GM18498 (cell line): ENCODE results near the gene ARHGEF10L.
A peak's percentile ranks its signal among the peaks of the same experiment; 100 is the strongest.
"Not testable (repeated sequence)": the region's sequence is repeated elsewhere in the genome, so short reads cannot be mapped to it uniquely, and the experiment has no call there.

ENCODE experiments used
- ATAC-seq: cut with Tn5 transposase; IDR thresholded peaks from one replicate; pipeline ENCODE4 v1.9.1; 2021; ENCODE audit warnings: mild to moderate bottlenecking, moderate library complexity; ENCODE audit not compliant: unreplicated experiment

Gene ARHGEF10L

GRCh38 chr1:17539477-17540254 is at the start of gene ARHGEF10L:
Gene ARHGEF10L, plus strand, starts transcription at chr1:17539698. Its CDS starts 40,898 bp downstream, at chr1:17580596.
- ATAC-seq = no peak

- not testable (repeated sequence) for ATAC-seq
These were observed 49.6 kb upstream of the ARHGEF10L start for GRCh38 chr1:17489768-17490417.

GRCh38 chr1:17490667-17491066 is 48.8 kb upstream of the ARHGEF10L start:
- ATAC-seq = not testable (repeated sequence)

GRCh38 chr1:17494114-17494729 is 45.3 kb upstream of the ARHGEF10L start:
- peak; percentile 53 for ATAC-seq

- no peak for ATAC-seq
These were observed 43.1 kb upstream of the ARHGEF10L start for GRCh38 chr1:17496419-17496818.

- no peak for ATAC-seq
These were observed 41.3 kb upstream of the ARHGEF10L start for GRCh38 chr1:17498214-17498613.

- no peak for ATAC-seq
These were observed 37.1 kb upstream of the ARHGEF10L start for GRCh38 chr1:17502326-17502778.

- no peak for ATAC-seq
These were observed 36.4 kb upstream of the ARHGEF10L start for GRCh38 chr1:17503146-17503545.

- ATAC-seq = not testable (repeated sequence)
These were observed 32.3 kb upstream of the ARHGEF10L start for GRCh38 chr1:17507200-17507599.

GRCh38 chr1:17507915-17508314 is 31.6 kb upstream of the ARHGEF10L start:
- no peak for ATAC-seq

GRCh38 chr1:17509363-17509762 is 30.1 kb upstream of the ARHGEF10L start:
- ATAC-seq = no peak

GRCh38 chr1:17510138-17510537 is 29.4 kb upstream of the ARHGEF10L start:
- no peak for ATAC-seq

- no peak for ATAC-seq
These were observed 28.3 kb upstream of the ARHGEF10L start for GRCh38 chr1:17511188-17511587.

GRCh38 chr1:17513131-17513530 is 26.4 kb upstream of the ARHGEF10L start:
- ATAC-seq = no peak

- ATAC-seq = no peak
These were observed 24.7 kb upstream of the ARHGEF10L start for GRCh38 chr1:17514776-17515175.

GRCh38 chr1:17515902-17516301 is 23.6 kb upstream of the ARHGEF10L start:
- ATAC-seq = no peak

- no peak for ATAC-seq
These were observed 22.9 kb upstream of the ARHGEF10L start for GRCh38 chr1:17516303-17517214.

- ATAC-seq = no peak
These were observed 19.5 kb upstream of the ARHGEF10L start for GRCh38 chr1:17520041-17520440.

GRCh38 chr1:17520473-17521319 is 18.8 kb upstream of the ARHGEF10L start:
- no peak for ATAC-seq
